ENCODE results near the gene CFAP97. TPM values are rescaled to one million over a fixed set of nuclear protein-coding genes. Genes with fewer than 3 reads are reported as not detected.
"Not testable (repeated sequence)": the region's sequence is repeated elsewhere in the genome, so short reads cannot be mapped to it uniquely, and the experiment has no call there.

CFAP97 gene
- total RNA-seq, 4 donors from 2014 or later: 26.7 to 33.0 (median 30.9) TPM

DNA sequence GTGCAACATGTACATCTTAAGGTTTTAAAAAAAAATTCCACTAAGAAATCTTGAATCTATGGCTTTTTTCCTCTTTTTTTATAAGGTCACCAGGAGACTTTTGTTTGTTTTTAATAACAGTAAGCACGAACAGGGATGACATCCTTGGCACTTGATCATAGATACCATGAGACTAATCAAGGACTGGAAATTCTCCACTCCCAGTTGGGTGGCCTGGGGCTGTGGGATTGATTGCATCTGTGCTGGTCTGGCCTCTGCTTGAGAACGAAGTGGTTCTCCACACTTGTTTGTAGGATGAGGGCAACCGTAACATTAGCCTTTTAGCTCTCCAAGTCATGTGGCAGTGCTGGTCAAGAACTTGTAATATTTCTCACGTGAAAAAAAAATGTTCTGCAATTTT, 41.0 kb upstream of the CFAP97 start:
- Histone ChIP-seq H3K27me3 (no peaks in the 10 kb centered on the region), H3K9me3 (no peaks in the 10 kb centered on the region), H3K4me3 (no peak overlapping the region), H3K36me3 (no peaks in the 10 kb centered on the region), H3K27ac (no peak overlapping the region), H3K4me1 (peaks cover 7% of the 10 kb centered on the region)
- 39% methylated on average over 4 of the region's 4 CpGs for WGBS
- TF ChIP-seq POLR2A (IDR thresholded peaks at IDR 0.05) (no peak), EP300 (IDR thresholded peaks at IDR 0.05) (no peak), CTCF (IDR thresholded peaks at IDR 0.05) (no peak), POLR2AphosphoS5 (IDR thresholded peaks at IDR 0.05) (no peak)
- no peak for DNase-seq (ENCODE audit: low spot score in 2 of 2)

DNA sequence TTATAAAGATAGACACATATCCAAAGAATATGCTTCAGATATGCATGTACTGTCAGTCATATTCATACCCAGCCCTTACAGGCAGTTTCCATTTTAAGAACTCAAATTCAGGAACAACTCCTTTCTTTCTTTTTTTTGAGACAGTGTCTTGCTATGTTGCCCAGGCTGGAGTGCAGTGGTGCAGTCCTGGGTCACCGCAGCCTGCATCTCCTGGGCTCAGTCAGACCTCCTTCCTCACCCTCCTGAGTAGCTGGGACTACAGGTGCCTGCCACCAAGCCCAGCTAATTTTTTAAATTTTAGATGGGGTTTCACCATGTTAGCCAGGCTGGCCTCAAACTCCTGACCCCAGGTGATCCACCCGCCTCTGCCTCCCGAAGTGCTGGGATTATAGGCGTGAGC, 40.1 kb upstream of the CFAP97 start:
- no peaks in the 10 kb centered on the region for H3K27me3 ChIP-seq
- H3K9me3 ChIP-seq: no peaks in the 10 kb centered on the region
- no peak for DNase-seq (ENCODE audit: low spot score in 2 of 2)
- TF ChIP-seq POLR2A (IDR thresholded peaks at IDR 0.05) (no peak), EP300 (IDR thresholded peaks at IDR 0.05) (no peak), POLR2AphosphoS5 (IDR thresholded peaks at IDR 0.05) (no peak), CTCF (IDR thresholded peaks at IDR 0.05) (no peak)
- H3K4me3 ChIP-seq: no peak overlapping the region
- H3K4me1 ChIP-seq: peaks cover 7% of the 10 kb centered on the region
- H3K27ac ChIP-seq: no peak overlapping the region
- no peaks in the 10 kb centered on the region for H3K36me3 ChIP-seq
- 75% methylated on average over 4 of the region's 4 CpGs for WGBS

GRCh38 chr4:185242749-185243533, 39.1 kb upstream of the CFAP97 start:
- Histone ChIP-seq H3K27ac (no peak overlapping the region), H3K9me3 (no peaks in the 10 kb centered on the region), H3K4me1 (peaks cover 7% of the 10 kb centered on the region), H3K4me3 (no peak overlapping the region), H3K36me3 (no peaks in the 10 kb centered on the region), H3K27me3 (no peaks in the 10 kb centered on the region)
- TF ChIP-seq POLR2A (IDR thresholded peaks at IDR 0.05) (no peak), CTCF (IDR thresholded peaks at IDR 0.05) (no peak), EP300 (IDR thresholded peaks at IDR 0.05) (no peak), POLR2AphosphoS5 (IDR thresholded peaks at IDR 0.05) (no peak)
- WGBS: 81% methylated on average over 6 of the region's 6 CpGs
- no peak for DNase-seq (ENCODE audit: low spot score in 2 of 2)

- H3K4me1 ChIP-seq: peaks cover 11% of the 10 kb centered on the region
- DNase-seq (ENCODE audit: low spot score in 2 of 2); H3K36me3 ChIP-seq; H3K4me3 ChIP-seq; H3K27ac ChIP-seq; H3K27me3 ChIP-seq; H3K9me3 ChIP-seq: not testable (repeated sequence)
- WGBS: no CpG with 5 or more reads among the region's 32 CpGs
Observed at GRCh38 chr4:185240486-185240885, 36.7 kb upstream of the CFAP97 start.

DNA sequence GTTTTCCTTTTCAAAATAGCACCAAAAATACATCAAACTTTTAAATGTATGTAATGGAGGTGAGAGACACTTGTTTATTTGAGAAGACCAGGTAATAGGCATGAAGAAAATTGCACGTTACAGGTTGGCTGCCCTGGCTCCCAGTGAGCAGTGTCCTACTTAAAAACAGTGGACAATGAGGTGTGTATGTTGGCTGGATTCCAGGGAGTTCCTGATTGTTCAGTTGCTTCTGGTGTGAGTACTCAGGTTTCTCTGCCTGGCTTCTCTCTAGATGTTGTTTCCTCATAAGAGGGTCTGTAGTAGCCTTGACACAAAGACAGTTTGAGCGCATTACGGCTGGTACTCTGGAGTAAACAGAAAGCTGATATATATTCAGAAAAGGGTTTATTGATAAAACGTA, 35.0 kb upstream of the CFAP97 start:
- DNase-seq (ENCODE audit: low spot score in 2 of 2): no peak
- 97% methylated on average over 4 of the region's 4 CpGs for WGBS
- TF ChIP-seq POLR2A (IDR thresholded peaks at IDR 0.05) (no peak), CTCF (IDR thresholded peaks at IDR 0.05) (no peak), POLR2AphosphoS5 (IDR thresholded peaks at IDR 0.05) (no peak), EP300 (IDR thresholded peaks at IDR 0.05) (no peak)
- H3K36me3 ChIP-seq: no peaks in the 10 kb centered on the region
- H3K9me3 ChIP-seq: no peaks in the 10 kb centered on the region
- H3K27ac ChIP-seq: no peak overlapping the region
- peaks cover 8% of the 10 kb centered on the region for H3K4me1 ChIP-seq
- H3K27me3 ChIP-seq: no peaks in the 10 kb centered on the region
- no peak overlapping the region for H3K4me3 ChIP-seq
